GM21367 (cell line): ENCODE results near the gene SRSF3.
"Not testable (repeated sequence)": the region's sequence is repeated elsewhere in the genome, so short reads cannot be mapped to it uniquely, and the experiment has no call there.

ENCODE experiments used
- ATAC-seq: cut with Tn5 transposase; IDR thresholded peaks from one replicate; pipeline ENCODE4 v1.9.1; 2021; ENCODE audit not compliant: unreplicated experiment

Gene SRSF3

DNA sequence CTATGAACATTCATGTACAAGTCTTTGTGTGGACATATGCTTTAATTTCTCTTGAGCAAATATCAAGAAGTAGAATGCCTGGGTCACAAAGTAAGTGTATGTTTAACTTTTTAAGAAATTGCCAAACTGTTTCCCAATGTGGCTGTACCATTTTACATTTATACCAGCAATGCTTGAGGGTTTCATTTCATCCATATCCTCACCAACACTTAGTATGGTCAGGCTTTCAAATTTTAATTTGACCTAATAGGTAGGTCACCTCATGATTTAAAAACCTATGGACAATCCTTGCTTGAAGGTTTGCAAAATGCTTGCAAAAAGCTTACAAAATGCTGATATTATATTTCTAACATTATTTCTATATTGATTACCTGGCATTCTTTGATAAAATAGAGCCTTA is 19.5 kb upstream of the SRSF3 start:
- ATAC-seq = no peak

GRCh38 chr6:36576578-36576977 is 17.6 kb upstream of the SRSF3 start:
- no peak for ATAC-seq

- ATAC-seq = no peak
These were observed 16.9 kb upstream of the SRSF3 start for GRCh38 chr6:36577301-36577700.

- no peak for ATAC-seq
These were observed 16.1 kb upstream of the SRSF3 start for GRCh38 chr6:36578030-36578429.

- ATAC-seq = no peak
These were observed 15.7 kb upstream of the SRSF3 start for GRCh38 chr6:36578431-36578830.

DNA sequence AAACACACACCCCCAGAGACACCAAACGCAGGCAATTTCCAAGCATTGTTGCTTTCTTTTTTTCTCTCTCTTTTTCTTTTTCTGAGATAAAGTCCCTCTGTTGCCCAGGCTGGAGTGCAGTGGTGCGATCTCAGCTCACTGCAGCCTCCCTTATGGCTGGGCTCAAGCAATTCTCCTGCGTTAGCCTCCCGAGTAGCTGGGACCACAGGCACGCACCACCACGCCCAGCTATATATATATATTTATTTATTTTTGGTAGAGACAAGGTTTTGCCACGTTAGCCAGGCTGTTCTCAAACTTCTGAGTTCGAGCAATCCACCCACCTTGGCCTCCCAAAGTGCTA is 14.0 kb upstream of the SRSF3 start:
- ATAC-seq = no peak

DNA sequence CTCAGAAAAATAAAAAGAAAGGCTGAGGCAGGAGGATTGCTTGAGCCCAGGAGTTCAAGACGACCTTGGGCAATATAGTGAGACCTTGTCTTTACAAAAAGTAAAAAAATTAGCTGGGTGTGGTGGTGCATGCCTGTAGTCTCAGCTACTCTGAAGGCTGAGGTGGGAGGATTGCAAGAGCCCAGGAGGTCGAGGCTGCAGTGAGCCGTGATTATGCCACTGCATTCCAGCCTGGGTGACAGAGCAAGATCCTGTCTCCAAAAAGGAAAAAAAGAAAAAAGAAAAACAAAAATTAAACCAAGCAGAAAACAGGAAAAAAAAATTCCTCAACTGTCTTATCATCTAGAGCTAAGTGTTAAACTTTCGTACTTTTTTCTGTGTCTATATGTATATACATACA is 12.4 kb upstream of the SRSF3 start:
- no peak for ATAC-seq

- no peak for ATAC-seq
These were observed 7.6 kb upstream of the SRSF3 start for GRCh38 chr6:36586606-36587005.

DNA sequence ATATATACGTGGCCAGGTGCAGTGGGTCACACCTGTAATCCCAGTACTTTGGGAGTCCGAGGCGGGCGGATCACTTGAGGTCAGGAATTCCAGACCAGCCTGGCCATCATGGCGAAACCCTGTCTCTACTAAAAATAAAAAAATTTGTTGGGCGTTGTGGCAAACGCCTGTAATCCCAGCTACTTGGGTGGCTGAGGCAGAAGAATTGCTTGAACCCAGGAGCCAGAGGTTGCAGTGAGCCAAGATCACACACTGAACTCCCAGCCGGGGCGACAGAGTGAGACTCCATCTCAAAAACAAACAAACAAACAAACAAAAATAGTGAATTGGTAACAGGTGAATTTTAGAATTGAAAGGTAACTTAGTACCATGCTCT is 5.1 kb upstream of the SRSF3 start:
- not testable (repeated sequence) for ATAC-seq

- ATAC-seq = no peak
These were observed 3.9 kb upstream of the SRSF3 start for GRCh38 chr6:36590237-36590636.

- ATAC-seq = peak; percentile 37
These were observed 1.9 kb upstream of the SRSF3 start for GRCh38 chr6:36592221-36592655.

GRCh38 chr6:36593569-36594028 is 563 bp upstream of the SRSF3 start:
- peak; percentile 23 for ATAC-seq

- ATAC-seq = no peak
These were observed 868 bp downstream of the SRSF3 start for GRCh38 chr6:36594816-36595643.

- ATAC-seq = no peak
These were observed 2.2 kb downstream of the SRSF3 start for GRCh38 chr6:36596356-36596755.

DNA sequence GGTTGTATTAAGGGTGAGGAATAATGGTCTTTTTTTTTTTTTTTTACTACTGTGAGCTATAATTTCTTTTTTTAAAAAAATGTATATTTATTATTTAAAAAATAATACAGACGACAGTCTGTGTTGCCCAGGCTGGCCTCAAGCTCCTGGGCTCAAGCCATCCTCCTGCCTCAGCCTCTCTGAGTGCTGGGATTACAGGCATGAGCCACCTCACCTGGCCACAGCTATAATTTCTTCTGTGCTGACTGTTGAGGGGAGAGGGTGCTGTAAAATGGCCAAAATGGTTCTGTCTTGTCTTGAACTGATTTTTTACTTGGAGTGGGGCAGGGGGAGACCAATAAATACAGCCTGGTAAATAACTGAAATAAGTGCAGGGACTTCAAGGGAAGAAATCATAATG is 3.6 kb downstream of the SRSF3 start:
- no peak for ATAC-seq

GRCh38 chr6:36598326-36598725 is 4.2 kb downstream of the SRSF3 start:
- ATAC-seq = no peak

- ATAC-seq = no peak
These were observed 4.7 kb downstream of the SRSF3 start for GRCh38 chr6:36598739-36599318.

- ATAC-seq = no peak
These were observed 5.6 kb downstream of the SRSF3 start for GRCh38 chr6:36599791-36600209.

GRCh38 chr6:36600564-36601146 is 6.5 kb downstream of the SRSF3 start:
- no peak for ATAC-seq

GRCh38 chr6:36601818-36602217 is 7.7 kb downstream of the SRSF3 start:
- ATAC-seq = not testable (repeated sequence)

DNA sequence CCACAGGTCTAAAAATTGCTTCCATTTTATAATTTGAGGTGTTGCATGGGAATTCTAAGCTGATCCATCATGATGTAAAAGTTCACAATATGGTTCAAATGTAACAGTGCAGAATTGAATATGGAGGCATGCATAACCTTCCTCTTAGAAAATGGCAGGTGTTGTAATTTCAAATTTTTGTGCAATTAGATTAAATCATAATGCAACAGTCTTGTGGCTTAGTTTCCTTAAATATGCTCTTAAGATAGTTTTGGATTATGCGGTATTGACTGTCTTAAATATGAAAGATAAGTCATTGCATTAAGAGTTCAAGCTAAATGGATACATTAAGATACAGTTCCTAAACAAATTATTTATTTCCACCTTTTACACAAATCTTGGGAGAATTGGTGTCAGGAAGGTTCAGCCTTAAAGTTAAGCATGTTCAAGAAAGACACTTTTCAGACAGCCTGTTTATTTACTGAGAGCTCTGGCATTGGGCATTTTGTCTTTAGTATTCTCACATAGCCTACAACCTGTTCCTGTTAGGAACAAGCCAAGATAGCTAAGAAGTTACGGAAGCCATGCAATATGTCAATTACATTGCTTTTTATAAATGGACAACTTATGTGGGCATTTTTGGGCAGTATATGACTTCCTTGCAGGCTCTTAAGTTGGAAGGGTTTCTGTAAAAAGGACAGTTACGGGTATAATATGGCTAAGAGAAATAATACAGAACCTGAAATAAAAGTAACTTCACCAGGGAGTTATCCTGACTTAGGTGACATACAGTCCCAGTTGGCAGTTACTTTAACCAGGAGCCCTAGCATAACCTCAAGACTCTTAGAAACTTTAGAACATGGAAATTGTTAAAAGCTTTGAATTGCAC is 9.3 kb downstream of the SRSF3 start:
- no peak for ATAC-seq
